ENCODE results near the gene VAV3.

Gene VAV3

DNA sequence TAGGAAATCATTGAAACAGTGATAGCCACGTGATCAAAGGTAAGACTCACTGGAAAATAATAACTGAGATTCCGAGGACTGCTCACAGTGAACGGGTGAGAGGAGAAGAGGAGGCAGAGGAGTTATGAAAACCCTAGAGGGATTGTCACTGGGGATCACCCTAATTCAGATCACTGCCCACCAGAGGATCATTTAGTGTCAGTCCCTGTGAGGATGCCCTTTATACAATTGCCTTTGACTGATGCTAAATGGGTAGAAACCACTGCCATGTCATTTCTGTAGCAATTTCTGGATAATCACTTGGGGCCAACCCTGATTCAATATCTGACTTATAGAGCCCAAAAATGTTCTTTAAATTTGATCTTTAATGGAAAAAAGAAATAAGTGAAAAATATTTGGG lies 14.1 kb upstream of the VAV3 start:
- peaks cover 46% of the 10 kb centered on the region for H3K4me1 Mint-ChIP-seq
- no peak for DNase-seq
- H3K27me3 Mint-ChIP-seq (ENCODE audit: low read depth, poor library complexity): no peaks in the 10 kb centered on the region
- TF ChIP-seq, protein P1, sequence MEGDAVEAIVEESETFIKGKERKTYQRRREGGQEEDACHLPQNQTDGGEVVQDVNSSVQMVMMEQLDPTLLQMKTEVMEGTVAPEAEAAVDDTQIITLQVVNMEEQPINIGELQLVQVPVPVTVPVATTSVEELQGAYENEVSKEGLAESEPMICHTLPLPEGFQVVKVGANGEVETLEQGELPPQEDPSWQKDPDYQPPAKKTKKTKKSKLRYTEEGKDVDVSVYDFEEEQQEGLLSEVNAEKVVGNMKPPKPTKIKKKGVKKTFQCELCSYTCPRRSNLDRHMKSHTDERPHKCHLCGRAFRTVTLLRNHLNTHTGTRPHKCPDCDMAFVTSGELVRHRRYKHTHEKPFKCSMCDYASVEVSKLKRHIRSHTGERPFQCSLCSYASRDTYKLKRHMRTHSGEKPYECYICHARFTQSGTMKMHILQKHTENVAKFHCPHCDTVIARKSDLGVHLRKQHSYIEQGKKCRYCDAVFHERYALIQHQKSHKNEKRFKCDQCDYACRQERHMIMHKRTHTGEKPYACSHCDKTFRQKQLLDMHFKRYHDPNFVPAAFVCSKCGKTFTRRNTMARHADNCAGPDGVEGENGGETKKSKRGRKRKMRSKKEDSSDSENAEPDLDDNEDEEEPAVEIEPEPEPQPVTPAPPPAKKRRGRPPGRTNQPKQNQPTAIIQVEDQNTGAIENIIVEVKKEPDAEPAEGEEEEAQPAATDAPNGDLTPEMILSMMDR (IDR thresholded peaks at IDR 0.05): no peak
- H3K4me3 Mint-ChIP-seq: no peak overlapping the region
- no peak overlapping the region for H3K27ac Mint-ChIP-seq
- H3K9me3 Mint-ChIP-seq: no peaks in the 10 kb centered on the region
- no peaks in the 10 kb centered on the region for H3K36me3 Mint-ChIP-seq (ENCODE audit: low read depth)

DNA sequence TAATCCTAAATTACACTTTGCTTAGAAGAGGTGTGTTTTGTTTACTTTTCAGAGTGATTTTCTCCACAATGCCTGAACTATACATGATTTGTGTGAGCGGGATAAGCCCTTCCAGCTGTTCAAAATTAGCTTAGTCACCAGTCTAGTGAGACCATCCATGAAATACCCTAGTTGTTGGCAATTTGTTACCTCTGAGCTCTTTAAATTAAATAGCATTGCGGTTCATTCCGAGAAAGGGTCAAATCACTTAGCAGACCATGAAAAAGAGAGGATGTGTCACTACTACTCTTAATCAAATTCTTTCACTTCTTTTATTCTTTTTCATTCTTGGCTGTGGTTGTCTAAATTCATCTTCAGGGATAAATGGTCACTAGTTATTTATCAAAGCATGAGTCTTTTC lies 11.9 kb upstream of the VAV3 start:
- DNase-seq: no peak
- H3K36me3 Mint-ChIP-seq (ENCODE audit: low read depth): no peaks in the 10 kb centered on the region
- peaks cover 46% of the 10 kb centered on the region for H3K4me1 Mint-ChIP-seq
- no peak overlapping the region for H3K4me3 Mint-ChIP-seq
- H3K27ac Mint-ChIP-seq: no peak overlapping the region
- TF ChIP-seq, protein P1 (IDR thresholded peaks at IDR 0.05): no peak
- no peaks in the 10 kb centered on the region for H3K27me3 Mint-ChIP-seq (ENCODE audit: low read depth, poor library complexity)
- H3K9me3 Mint-ChIP-seq: no peaks in the 10 kb centered on the region

DNA sequence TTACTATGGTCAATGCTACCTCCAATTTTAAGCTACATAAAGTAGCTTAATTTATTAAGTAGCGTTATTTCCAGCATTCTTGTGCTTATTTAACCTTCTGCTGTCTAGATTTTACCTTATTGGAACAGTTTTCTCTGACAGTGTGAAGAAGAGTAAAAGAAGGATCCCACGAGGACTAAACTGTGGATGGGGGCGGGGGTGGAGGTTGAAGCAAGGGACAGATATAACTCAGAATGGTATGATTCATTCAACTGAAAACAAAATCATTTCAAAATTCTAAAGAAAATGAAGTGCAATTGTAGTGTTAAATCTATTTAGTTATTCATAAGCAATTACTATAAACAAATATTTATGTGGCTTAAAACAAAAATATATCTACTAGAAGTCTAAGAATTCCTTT lies 11.5 kb upstream of the VAV3 start:
- no peak for DNase-seq
- Mint-ChIP-seq H3K27ac (no peak overlapping the region), H3K4me3 (no peak overlapping the region)

DNA sequence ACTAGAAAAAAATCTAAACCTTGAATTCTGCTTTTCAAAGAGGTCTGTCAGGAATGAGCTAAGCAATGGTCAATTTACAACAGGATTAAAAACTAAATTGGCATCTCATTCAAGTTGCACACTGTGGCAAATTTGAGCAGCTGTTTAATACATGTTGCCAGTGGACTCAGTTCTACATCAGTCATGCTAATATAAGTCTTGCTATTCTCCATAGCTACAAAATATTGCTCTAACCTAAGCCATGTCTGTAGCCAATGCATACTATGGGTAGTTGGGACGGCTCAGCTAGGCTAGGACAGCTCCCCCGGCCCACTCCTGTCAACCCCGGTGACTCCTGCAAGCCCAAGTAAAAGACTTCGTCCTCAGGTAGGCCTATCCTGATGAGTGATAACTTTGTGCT lies 10.9 kb upstream of the VAV3 start:
- Mint-ChIP-seq H3K9me3 (no peaks in the 10 kb centered on the region), H3K4me1 (peaks cover 36% of the 10 kb centered on the region), H3K27me3 (ENCODE audit: low read depth, poor library complexity) (no peaks in the 10 kb centered on the region), H3K27ac (peak overlapping the region; percentile 21), H3K4me3 (no peak overlapping the region), H3K36me3 (ENCODE audit: low read depth) (no peaks in the 10 kb centered on the region)
- TF ChIP-seq, protein P1 (IDR thresholded peaks at IDR 0.05): no peak
- DNase-seq: no peak

More for the DNA sequence above, 11.5 kb upstream of the VAV3 start:
- Mint-ChIP-seq H3K9me3 (no peaks in the 10 kb centered on the region), H3K4me1 (peaks cover 42% of the 10 kb centered on the region), H3K36me3 (ENCODE audit: low read depth) (no peaks in the 10 kb centered on the region), H3K27me3 (ENCODE audit: low read depth, poor library complexity) (no peaks in the 10 kb centered on the region)
- TF ChIP-seq, protein P1 (IDR thresholded peaks at IDR 0.05): no peak

DNA sequence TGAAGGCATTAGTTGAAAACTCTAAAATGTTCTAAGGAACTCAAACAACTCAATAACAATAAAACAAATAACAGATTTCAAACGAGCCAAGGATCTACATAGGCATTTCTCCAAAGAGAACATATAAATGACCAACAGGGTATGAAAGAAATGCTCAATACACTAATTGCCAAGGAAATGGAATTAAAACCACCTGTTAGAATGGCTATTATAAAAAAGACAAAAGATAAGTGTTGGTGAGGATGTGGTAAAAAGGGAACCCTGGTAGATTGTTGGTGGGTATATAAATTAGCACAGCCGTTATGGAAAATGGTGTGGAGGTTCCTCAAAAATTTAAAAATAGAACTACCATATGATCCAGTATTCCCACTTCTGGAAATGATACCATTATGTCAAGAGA lies 9.1 kb upstream of the VAV3 start:
- Mint-ChIP-seq H3K9me3 (no peaks in the 10 kb centered on the region), H3K27ac (no peak overlapping the region), H3K4me3 (no peak overlapping the region), H3K36me3 (ENCODE audit: low read depth) (no peaks in the 10 kb centered on the region), H3K4me1 (peaks cover 22% of the 10 kb centered on the region), H3K27me3 (ENCODE audit: low read depth, poor library complexity) (no peaks in the 10 kb centered on the region)
- no peak for DNase-seq
- TF ChIP-seq, protein P1 (IDR thresholded peaks at IDR 0.05): no peak

DNA sequence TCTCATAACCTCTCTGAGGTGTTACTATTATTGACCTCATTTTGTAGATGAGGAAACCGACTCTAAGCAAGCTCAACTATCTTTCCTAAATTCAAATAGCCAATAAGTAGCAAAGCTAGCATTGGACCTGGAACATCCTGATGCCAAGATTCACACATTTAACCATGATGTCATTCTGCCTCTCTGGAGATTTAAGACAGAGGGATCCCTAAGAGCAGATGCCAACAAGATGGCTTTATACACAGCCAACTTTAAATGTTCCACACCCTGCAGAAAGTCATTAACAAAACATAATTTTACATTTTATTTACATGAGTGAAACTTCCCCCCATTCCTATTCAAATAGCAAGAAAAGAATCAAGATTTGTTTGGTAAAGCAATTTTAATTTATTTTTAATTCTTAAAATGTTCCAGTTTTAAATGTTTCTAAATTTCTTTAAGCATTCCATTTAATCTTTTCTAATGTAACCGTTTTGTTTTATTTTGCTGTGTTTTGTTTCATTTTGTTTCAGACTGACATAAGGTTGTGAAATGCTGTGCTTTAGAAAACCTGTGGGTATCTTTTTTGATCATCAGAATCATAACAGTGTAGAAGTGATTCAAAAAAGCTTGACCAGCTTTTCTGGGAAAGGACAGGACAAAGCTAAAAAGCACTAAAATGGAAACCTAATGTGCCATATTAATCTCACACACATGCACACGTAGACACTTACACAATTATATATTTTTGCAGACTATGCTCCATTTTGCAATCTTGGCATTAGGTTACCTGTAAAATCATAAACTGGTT lies 7.6 kb upstream of the VAV3 start:
- TF ChIP-seq, protein P1 (IDR thresholded peaks at IDR 0.05): no peak
- DNase-seq: no peak
- H3K9me3 Mint-ChIP-seq: no peaks in the 10 kb centered on the region
- H3K36me3 Mint-ChIP-seq (ENCODE audit: low read depth): no peaks in the 10 kb centered on the region
- H3K4me1 Mint-ChIP-seq: peaks cover 17% of the 10 kb centered on the region
- no peaks in the 10 kb centered on the region for H3K27me3 Mint-ChIP-seq (ENCODE audit: low read depth, poor library complexity)
- H3K4me3 Mint-ChIP-seq: no peak overlapping the region
- no peak overlapping the region for H3K27ac Mint-ChIP-seq
